Testis (tissue), 3 donors: ENCODE measurements around the gene CREB3L2. TPM values are rescaled to one million over a fixed set of nuclear protein-coding genes. Genes with fewer than 3 reads are reported as not detected.

Source experiments
- DNase-seq: peaks from one replicate; pipeline ENCODE4 v3.0.0-alpha.2; 2019
- H3K27ac ChIP-seq, 2 donors: fragments of 200-600 bp; sonication (generic); one replicate each; pipeline ENCODE4 v1.5.1; 2019
- H3K27me3 ChIP-seq: fragments of 200-600 bp; sonication (generic); one replicate; pipeline ENCODE4 v1.5.1; 2019
- H3K36me3 ChIP-seq: fragments of 200-600 bp; sonication (generic); one replicate; pipeline ENCODE4 v1.5.1; 2017; ENCODE audit warnings: low read depth; ENCODE audit errors: missing control alignments
- H3K4me1 ChIP-seq: fragments of 200-600 bp; sonication (generic); one replicate; pipeline ENCODE4 v1.5.1; 2019
- H3K4me3 ChIP-seq, 2 donors: fragments of 200-600 bp; sonication (generic); one replicate each; pipeline ENCODE4 v1.5.1; 2017 to 2019
- H3K9me3 ChIP-seq: fragments of 200-600 bp; sonication (generic); one replicate; pipeline ENCODE4 v1.5.1; 2017
- CTCF ChIP-seq, 3 experiments: fragments of 450-650 bp in 2 of 3; fragments of 200-600 bp in 1 of 3; sonication (generic) in 1 of 3; IDR thresholded peaks; one replicate each; pipeline ENCODE4 v1.5.1; 2016 to 2019; ENCODE audit warnings: antibody characterized with exemption in 3 of 3, mild to moderate bottlenecking in 2 of 3, moderate library complexity in 1 of 3
- POLR2A ChIP-seq: fragments of 450-650 bp; IDR thresholded peaks from one replicate; pipeline ENCODE4 v1.6.1; 2017; ENCODE audit warnings: antibody characterized with exemption, mild to moderate bottlenecking, moderate library complexity
- WGBS, 2 donors: methylation state at CpG; one replicate each; pipeline ENCODE4 v1.1.5; 2018; 5-methylcytosine and 5-hydroxymethylcytosine counted together
- intact Hi-C: fragments of 100-400 bp; cut with DNase I; formaldehyde crosslinking; loops from one replicate; pipeline ENCODE4 v1.15.1; 2023; ENCODE audit warnings: low total_unique reads
- polyA plus RNA-seq: library from polyadenylated mRNA; stranded (reverse); fragments of 350-450 nt; fragmentation: Illumina TruSeq; extraction: RNeasy Lipid Tissue Mini Kit (QIAGEN cat#74804); gene quantifications from one replicate; pipeline ENCODE4 v1.2.3, GENCODE V29; 2014; ENCODE audit warnings: low read depth, low replicate concordance; ENCODE audit not compliant: insufficient read depth
- total RNA-seq, 2 donors: library from RNA; depleted of rRNA; stranded (reverse); fragments of >200 nt; gene quantifications; one replicate each; pipeline ENCODE4 v1.2.3, GENCODE V29; 2016

CREB3L2 gene
- total and polyA plus RNA-seq, 3 donors from 2014 or later, result 22.0 to 23.9 (median 23.4) TPM

- no peak overlapping the region for H3K4me3 ChIP-seq
- no peak overlapping the region for H3K27ac ChIP-seq
- no peaks in the 10 kb centered on the region for H3K36me3 ChIP-seq
- 69 to 80% methylated on average over 2 of the region's 2 CpGs for whole genome bisulfite sequencing, 2 donors
- DNase-seq, result no peak
- H3K9me3 ChIP-seq, result no peaks in the 10 kb centered on the region
- no peaks in the 10 kb centered on the region for H3K27me3 ChIP-seq
- TF ChIP-seq CTCF (IDR thresholded peaks at IDR 0.05), result no peak
- TF ChIP-seq POLR2A, result no peak
- no peaks in the 10 kb centered on the region for H3K4me1 ChIP-seq
- intact Hi-C loops, result no loop called here
Measured at GRCh38 chr7:138029941-138030340, 28.1 kb upstream of the CREB3L2 start.

GRCh38 chr7:138029126-138029525, 27.2 kb upstream of the CREB3L2 start:
- Histone ChIP-seq H3K4me1 (no peaks in the 10 kb centered on the region), H3K4me3 (no peak overlapping the region), H3K27me3 (no peaks in the 10 kb centered on the region), H3K9me3 (no peaks in the 10 kb centered on the region), H3K27ac (no peak overlapping the region), H3K36me3 (no peaks in the 10 kb centered on the region)
- intact Hi-C loops, result no loop called here
- WGBS, 2 donors, result 91 to 94% methylated on average over 4 of the region's 4 CpGs
- no peak for TF ChIP-seq CTCF (IDR thresholded peaks at IDR 0.05)
- no peak for TF ChIP-seq POLR2A
- no peak for DNase-seq

GRCh38 chr7:138027100-138027499, 25.2 kb upstream of the CREB3L2 start:
- intact Hi-C loops, result no loop called here
- Histone ChIP-seq H3K9me3 (no peaks in the 10 kb centered on the region), H3K27ac (no peak overlapping the region), H3K4me1 (no peaks in the 10 kb centered on the region), H3K27me3 (no peaks in the 10 kb centered on the region), H3K4me3 (no peak overlapping the region), H3K36me3 (no peaks in the 10 kb centered on the region)
- TF ChIP-seq CTCF (IDR thresholded peaks at IDR 0.05) (no peak), POLR2A (no peak)
- no peak for DNase-seq
- 49 to 56% methylated on average over 2 of the region's 2 CpGs for WGBS, 2 donors

GRCh38 chr7:138025215-138026186, 23.6 kb upstream of the CREB3L2 start:
- Histone ChIP-seq H3K4me1 (no peaks in the 10 kb centered on the region), H3K27ac (no peak overlapping the region), H3K9me3 (no peaks in the 10 kb centered on the region), H3K4me3 (no peak overlapping the region), H3K27me3 (no peaks in the 10 kb centered on the region), H3K36me3 (no peaks in the 10 kb centered on the region)
- intact Hi-C loops, result no loop called here
- TF ChIP-seq CTCF (IDR thresholded peaks at IDR 0.05) (no peak), POLR2A (no peak)
- WGBS, 2 donors, result 97 to 100% methylated on average over 1 of the region's 1 CpG
- no peak for DNase-seq
